SK-N-SH treated with all-trans-retinoic acid at 6 μM for 48 hours (cell line): ENCODE results near the gene BAG5.

Experiments used
- ATAC-seq: fragments of 200-7000 bp; cut with Tn5 transposase; 3 replicates; pipeline ENCODE4 v1.9.1; 2020; ENCODE audit warnings: mild to moderate bottlenecking, moderate library complexity
- ARNTL ChIP-seq: fragments of 450-650 bp; formaldehyde crosslinking; IDR thresholded peaks from 2 replicates; pipeline ENCODE4 v1.5.0; 2020; ENCODE audit warnings: low read depth, mild to moderate bottlenecking, moderate library complexity, borderline replicate concordance
- BACH2 ChIP-seq: fragments of 250-450 bp; sonication (Bioruptor Pico); IDR thresholded peaks from 2 replicates; pipeline ENCODE4 v1.9.0; 2021; ENCODE audit warnings: mild to moderate bottlenecking, borderline replicate concordance
- CSDC2 ChIP-seq: fragments of 250-450 bp; sonication (Bioruptor Pico); IDR thresholded peaks from 2 replicates; pipeline ENCODE4 v1.5.0; 2020; ENCODE audit warnings: mild to moderate bottlenecking, moderate library complexity
- ESRRG ChIP-seq: fragments of 250-450 bp; sonication (Bioruptor Pico); IDR thresholded peaks from 2 replicates; pipeline ENCODE4 v1.6.1; 2021; ENCODE audit warnings: mild to moderate bottlenecking
- GLIS3 ChIP-seq: fragments of 250-450 bp; sonication (Bioruptor Pico); IDR thresholded peaks from 2 replicates; pipeline ENCODE4 v1.5.0; 2020; ENCODE audit warnings: mild to moderate bottlenecking, moderate library complexity
- ISL1 ChIP-seq: fragments of 250-450 bp; sonication (Bioruptor Pico); IDR thresholded peaks from 2 replicates; pipeline ENCODE4 v2.1.2; 2022; ENCODE audit warnings: mild to moderate bottlenecking, moderate library complexity
- OSR1 ChIP-seq: fragments of 250-450 bp; sonication (Bioruptor Pico); IDR thresholded peaks from 2 replicates; pipeline ENCODE4 v1.8.0; 2022; ENCODE audit warnings: moderate library complexity, mild to moderate bottlenecking, inconsistent platforms
- PPARA ChIP-seq: fragments of 250-450 bp; sonication (Bioruptor Pico); IDR thresholded peaks from 2 replicates; pipeline ENCODE4 v1.5.0; 2020; ENCODE audit warnings: mild to moderate bottlenecking, borderline replicate concordance
- RARB ChIP-seq: fragments of 250-450 bp; sonication (Bioruptor Pico); IDR thresholded peaks from 2 replicates; pipeline ENCODE4 v1.8.0; 2021; ENCODE audit warnings: mild to moderate bottlenecking, moderate library complexity
- SNAI2 ChIP-seq: fragments of 250-450 bp; sonication (Bioruptor Pico); IDR thresholded peaks from 2 replicates; pipeline ENCODE4 v1.5.0; 2020; ENCODE audit warnings: mild to moderate bottlenecking, moderate library complexity
- TCF4 ChIP-seq: fragments of 250-450 bp; sonication (Bioruptor Pico); IDR thresholded peaks from 2 replicates; pipeline ENCODE4 v1.8.0; 2021; ENCODE audit warnings: mild to moderate bottlenecking, moderate library complexity, borderline replicate concordance
- TOX ChIP-seq: fragments of 250-450 bp; sonication (Bioruptor Pico); IDR thresholded peaks from 2 replicates; pipeline ENCODE4 v1.8.0; 2021; ENCODE audit warnings: mild to moderate bottlenecking, moderate library complexity, borderline replicate concordance
- ZC3H10 ChIP-seq: fragments of 250-450 bp; sonication (Bioruptor Pico); IDR thresholded peaks from 2 replicates; pipeline ENCODE4 v1.5.1; 2021; ENCODE audit warnings: mild to moderate bottlenecking, moderate library complexity
- ZFP30 ChIP-seq: fragments of 450-650 bp; formaldehyde crosslinking; IDR thresholded peaks from 2 replicates; pipeline ENCODE4 v1.5.0; 2022; ENCODE audit warnings: mild to moderate bottlenecking, moderate library complexity
- ZNF565 ChIP-seq: fragments of 450-650 bp; formaldehyde crosslinking; conservative IDR thresholded peaks from 2 replicates; pipeline ENCODE4 v1.5.0; 2020; ENCODE audit warnings: low read depth, mild to moderate bottlenecking, moderate library complexity
- ZNF70 ChIP-seq: fragments of 450-650 bp; formaldehyde crosslinking; IDR thresholded peaks from 2 replicates; pipeline ENCODE4 v1.5.0; 2020; ENCODE audit warnings: mild to moderate bottlenecking, moderate library complexity
- ZNF8 ChIP-seq: fragments of 450-650 bp; formaldehyde crosslinking; IDR thresholded peaks from 2 replicates; pipeline ENCODE4 v1.5.0; 2020; ENCODE audit warnings: mild to moderate bottlenecking, moderate library complexity
- TF ChIP-seq, protein P1 (sequence below): fragments of 250-450 bp; sonication (Bioruptor Pico); IDR thresholded peaks from 2 replicates; pipeline ENCODE4 v1.8.0; 2020; ENCODE audit warnings: mild to moderate bottlenecking, moderate library complexity, borderline replicate concordance
- TF ChIP-seq, protein P2 (sequence below): fragments of 250-450 bp; sonication (Bioruptor Pico); IDR thresholded peaks from 2 replicates; pipeline ENCODE4 v1.8.0; 2021; ENCODE audit warnings: low read depth, mild to moderate bottlenecking, moderate library complexity, borderline replicate concordance
- TF ChIP-seq, protein P3 (sequence below): fragments of 250-450 bp; sonication (Bioruptor Pico); IDR thresholded peaks from 2 replicates; pipeline ENCODE4 v1.5.1; 2021; ENCODE audit warnings: mild to moderate bottlenecking, moderate library complexity
- TF ChIP-seq, protein P4 (sequence below): fragments of 250-450 bp; sonication (Bioruptor Pico); IDR thresholded peaks from 2 replicates; pipeline ENCODE4 v1.5.1; 2020; ENCODE audit warnings: low read depth, mild to moderate bottlenecking, moderate library complexity

Gene BAG5

DNA sequence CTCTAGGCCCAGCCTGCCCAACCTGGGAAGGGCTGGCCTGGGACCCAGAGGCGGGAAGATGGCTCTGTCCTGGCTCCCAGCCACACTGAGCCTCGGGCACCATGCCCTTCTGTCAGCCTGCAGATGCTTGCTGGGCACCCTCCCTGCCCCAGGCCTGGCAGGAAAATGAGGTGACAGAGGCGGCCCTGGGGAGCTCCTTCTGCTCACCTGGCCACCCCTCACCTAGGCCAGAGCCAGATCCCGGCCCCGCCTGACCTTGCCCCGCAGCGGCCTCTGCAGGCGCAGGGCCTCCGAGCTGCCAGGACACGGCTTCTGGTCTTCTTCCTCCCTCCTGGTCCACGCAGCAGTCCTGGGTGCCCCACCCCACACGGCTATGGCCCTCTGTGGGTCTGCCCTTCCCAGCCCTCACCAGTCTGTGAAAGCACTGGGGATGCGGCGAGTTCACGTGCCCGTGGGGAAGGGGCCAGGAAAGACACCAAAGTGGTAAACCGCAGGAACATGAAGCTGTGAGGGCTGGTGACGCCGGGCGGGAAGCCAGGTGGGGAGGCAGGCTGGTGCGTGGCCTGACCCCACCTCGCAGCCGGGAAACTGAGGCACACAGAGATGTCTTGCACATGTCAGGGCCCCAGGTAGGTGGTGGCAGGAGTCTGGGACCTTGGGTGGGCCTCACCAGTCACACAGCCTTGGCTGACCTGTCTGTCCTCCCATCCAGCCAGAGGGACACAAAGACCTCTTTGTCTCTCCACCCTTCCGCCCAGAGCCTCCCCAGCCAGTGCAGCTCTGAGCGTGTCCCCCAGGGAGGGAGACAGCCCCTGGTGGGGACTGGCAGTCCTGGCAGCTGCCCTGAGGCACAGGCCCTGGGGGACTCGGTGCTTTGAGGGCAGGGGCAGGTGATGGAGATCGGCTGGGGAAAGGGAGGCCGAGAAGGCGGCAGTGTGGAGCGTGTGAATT is 12.8 kb downstream of the BAG5 start (continued):
- TF ChIP-seq ESRRG (no peak), RARB (no peak)

DNA sequence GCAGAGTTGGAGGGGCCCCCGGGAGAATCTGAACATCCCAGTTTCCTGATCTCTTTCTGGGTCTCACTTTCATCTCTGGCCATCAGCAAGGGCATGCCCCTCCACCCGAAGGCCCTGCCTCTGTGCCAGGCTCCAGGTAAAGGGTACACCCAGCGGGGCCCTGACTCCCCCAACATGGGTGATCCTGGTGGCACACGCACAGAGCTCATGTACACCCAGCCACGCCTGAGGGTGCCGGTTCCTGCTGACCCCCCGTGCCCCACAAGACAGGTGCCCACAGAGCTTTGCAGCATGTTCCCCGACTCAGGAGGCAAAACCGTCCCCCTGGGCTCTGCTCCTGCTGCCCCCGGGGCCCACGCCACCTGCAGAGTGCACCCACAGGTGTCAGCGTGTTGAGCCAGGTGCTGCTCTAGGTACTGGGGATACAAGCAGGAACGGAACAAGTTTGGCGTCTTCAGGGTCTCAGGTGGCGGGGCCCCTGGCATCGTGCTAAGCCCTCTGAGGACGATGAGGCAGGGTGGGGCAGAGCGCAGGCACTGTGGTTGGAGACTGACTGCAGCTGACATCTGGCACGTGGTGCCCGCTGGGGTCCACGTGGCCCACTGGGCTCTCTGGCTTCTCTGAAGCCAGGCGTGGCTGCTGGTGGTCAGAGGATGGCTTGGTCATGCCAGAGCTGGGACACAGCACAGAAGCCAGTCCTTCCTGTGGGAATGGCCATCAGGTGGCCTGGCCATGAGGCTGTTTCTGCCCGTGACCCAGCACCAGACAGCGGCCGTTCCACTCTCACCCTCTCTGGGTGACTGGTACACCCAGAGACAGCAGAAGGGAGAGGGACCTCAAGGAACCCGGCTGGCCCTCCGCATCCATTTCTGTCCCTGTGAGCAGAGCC is 13.8 kb downstream of the BAG5 start:
- ATAC-seq = no peak
- no peak for TF ChIP-seq ZFP30

DNA sequence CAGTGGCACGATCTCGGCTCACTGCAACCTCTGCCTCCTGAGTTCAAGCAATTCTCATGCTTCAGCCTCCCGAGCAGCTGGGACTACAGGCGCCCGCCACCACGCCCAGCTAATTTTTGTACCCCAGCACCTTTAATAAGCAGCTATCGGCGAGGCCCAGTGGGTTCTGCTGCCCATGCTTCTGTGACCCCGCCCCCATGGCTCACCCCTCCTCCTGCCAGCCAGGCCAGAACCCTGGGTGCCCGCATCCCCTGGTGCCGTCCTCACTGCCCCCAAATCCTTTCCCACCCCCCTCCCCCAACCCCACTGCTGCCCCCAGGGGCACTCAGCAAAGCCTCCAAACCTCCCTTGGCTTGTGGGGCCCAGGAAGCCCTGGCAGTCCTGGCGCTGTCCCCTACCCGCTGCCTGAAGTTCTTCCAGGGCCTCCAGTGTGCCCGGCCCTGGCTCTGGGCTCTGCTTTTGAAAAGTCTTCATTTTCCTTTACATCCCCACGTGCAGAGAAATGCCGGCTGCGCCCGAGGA is 14.5 kb downstream of the BAG5 start:
- TF ChIP-seq BACH2 = no peak
- no peak for TF ChIP-seq RARB
- no peak for TF ChIP-seq ZNF70
- no peak for TF ChIP-seq PPARA (CRISPR knock-in tag)
- no peak for TF ChIP-seq ARNTL (CRISPR knock-in tag)
- no peak for TF ChIP-seq ZC3H10 (CRISPR knock-in tag)
- TF ChIP-seq, protein P1, sequence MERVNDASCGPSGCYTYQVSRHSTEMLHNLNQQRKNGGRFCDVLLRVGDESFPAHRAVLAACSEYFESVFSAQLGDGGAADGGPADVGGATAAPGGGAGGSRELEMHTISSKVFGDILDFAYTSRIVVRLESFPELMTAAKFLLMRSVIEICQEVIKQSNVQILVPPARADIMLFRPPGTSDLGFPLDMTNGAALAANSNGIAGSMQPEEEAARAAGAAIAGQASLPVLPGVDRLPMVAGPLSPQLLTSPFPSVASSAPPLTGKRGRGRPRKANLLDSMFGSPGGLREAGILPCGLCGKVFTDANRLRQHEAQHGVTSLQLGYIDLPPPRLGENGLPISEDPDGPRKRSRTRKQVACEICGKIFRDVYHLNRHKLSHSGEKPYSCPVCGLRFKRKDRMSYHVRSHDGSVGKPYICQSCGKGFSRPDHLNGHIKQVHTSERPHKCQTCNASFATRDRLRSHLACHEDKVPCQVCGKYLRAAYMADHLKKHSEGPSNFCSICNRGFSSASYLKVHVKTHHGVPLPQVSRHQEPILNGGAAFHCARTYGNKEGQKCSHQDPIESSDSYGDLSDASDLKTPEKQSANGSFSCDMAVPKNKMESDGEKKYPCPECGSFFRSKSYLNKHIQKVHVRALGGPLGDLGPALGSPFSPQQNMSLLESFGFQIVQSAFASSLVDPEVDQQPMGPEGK (CRISPR knock-in tag) = no peak
- TF ChIP-seq SNAI2 (CRISPR knock-in tag) = no peak
- no peak for TF ChIP-seq GLIS3 (CRISPR knock-in tag)
- TF ChIP-seq, protein P2, sequence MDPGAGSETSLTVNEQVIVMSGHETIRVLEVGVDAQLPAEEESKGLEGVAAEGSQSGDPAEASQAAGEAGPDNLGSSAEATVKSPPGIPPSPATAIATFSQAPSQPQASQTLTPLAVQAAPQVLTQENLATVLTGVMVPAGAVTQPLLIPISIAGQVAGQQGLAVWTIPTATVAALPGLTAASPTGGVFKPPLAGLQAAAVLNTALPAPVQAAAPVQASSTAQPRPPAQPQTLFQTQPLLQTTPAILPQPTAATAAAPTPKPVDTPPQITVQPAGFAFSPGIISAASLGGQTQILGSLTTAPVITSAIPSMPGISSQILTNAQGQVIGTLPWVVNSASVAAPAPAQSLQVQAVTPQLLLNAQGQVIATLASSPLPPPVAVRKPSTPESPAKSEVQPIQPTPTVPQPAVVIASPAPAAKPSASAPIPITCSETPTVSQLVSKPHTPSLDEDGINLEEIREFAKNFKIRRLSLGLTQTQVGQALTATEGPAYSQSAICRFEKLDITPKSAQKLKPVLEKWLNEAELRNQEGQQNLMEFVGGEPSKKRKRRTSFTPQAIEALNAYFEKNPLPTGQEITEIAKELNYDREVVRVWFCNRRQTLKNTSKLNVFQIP (CRISPR knock-in tag) = no peak
- TF ChIP-seq, protein P3, sequence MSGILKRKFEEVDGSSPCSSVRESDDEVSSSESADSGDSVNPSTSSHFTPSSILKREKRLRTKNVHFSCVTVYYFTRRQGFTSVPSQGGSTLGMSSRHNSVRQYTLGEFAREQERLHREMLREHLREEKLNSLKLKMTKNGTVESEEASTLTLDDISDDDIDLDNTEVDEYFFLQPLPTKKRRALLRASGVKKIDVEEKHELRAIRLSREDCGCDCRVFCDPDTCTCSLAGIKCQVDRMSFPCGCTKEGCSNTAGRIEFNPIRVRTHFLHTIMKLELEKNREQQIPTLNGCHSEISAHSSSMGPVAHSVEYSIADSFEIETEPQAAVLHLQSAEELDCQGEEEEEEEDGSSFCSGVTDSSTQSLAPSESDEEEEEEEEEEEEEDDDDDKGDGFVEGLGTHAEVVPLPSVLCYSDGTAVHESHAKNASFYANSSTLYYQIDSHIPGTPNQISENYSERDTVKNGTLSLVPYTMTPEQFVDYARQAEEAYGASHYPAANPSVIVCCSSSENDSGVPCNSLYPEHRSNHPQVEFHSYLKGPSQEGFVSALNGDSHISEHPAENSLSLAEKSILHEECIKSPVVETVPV (CRISPR knock-in tag) = no peak
- TF ChIP-seq TOX (CRISPR knock-in tag) = no peak
- no peak for TF ChIP-seq ZFP30
- ATAC-seq = no peak

DNA sequence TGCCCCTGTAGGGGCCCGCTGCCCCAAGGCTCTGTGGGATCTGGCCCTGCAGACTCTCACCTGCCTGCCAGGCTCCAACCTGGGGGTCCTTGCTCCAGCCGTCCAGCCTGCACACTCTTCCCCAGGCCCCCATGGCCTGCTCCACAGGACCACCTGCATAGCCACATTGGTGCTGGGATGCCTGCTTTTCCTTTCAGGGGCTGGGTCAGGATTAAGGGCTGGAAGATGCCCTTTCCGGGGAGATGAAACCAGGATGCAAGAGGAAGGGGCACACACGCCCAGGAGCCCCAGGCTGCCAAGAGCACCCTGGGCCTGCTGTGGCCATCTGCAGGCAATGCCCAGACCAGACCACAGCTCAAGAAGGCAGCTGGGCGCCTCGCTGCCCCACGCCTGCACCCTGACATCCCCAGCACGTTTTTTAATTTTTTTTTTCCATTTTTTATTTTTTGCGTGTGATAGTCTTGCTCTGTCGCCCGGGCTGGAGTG is 15.0 kb downstream of the BAG5 start:
- ATAC-seq = no peak
- TF ChIP-seq PPARA (CRISPR knock-in tag) (no peak), ISL1 (no peak), GLIS3 (CRISPR knock-in tag) (no peak), OSR1 (no peak), BACH2 (no peak), CSDC2 (CRISPR knock-in tag) (no peak), ESRRG (no peak), RARB (no peak), ZNF565 (CRISPR knock-in tag) (no peak), TOX (CRISPR knock-in tag) (no peak), TCF4 (CRISPR knock-in tag) (no peak), ZNF8 (CRISPR knock-in tag) (no peak)
- TF ChIP-seq, protein P1 (CRISPR knock-in tag) = no peak
- TF ChIP-seq, protein P4, sequence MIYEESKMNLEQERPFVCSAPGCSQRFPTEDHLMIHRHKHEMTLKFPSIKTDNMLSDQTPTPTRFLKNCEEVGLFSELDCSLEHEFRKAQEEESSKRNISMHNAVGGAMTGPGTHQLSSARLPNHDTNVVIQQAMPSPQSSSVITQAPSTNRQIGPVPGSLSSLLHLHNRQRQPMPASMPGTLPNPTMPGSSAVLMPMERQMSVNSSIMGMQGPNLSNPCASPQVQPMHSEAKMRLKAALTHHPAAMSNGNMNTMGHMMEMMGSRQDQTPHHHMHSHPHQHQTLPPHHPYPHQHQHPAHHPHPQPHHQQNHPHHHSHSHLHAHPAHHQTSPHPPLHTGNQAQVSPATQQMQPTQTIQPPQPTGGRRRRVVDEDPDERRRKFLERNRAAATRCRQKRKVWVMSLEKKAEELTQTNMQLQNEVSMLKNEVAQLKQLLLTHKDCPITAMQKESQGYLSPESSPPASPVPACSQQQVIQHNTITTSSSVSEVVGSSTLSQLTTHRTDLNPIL (CRISPR knock-in tag) = no peak
- TF ChIP-seq, protein P3 (CRISPR knock-in tag) = no peak
